Ishikawa (cell line): ENCODE measurements around the gene CNN2.

Source experiments
- CEBPB ChIP-seq: IDR thresholded peaks from 2 replicates; pipeline ENCODE4 v1.6.1; 2012
- CREB1 ChIP-seq: IDR thresholded peaks from 2 replicates; pipeline ENCODE4 v1.6.1; 2012; ENCODE audit warnings: low read depth
- EGR1 ChIP-seq: IDR thresholded peaks from 2 replicates; pipeline ENCODE4 v1.6.1; 2012
- EP300 ChIP-seq: IDR thresholded peaks from 2 replicates; pipeline ENCODE4 v1.6.1; 2012; ENCODE audit warnings: borderline replicate concordance
- FOXM1 ChIP-seq: IDR thresholded peaks from 2 replicates; pipeline ENCODE4 v1.6.1; 2012; ENCODE audit warnings: low read depth, borderline replicate concordance
- MAX ChIP-seq: IDR thresholded peaks from 2 replicates; pipeline ENCODE4 v1.6.1; 2012
- NFIC ChIP-seq: IDR thresholded peaks from 2 replicates; pipeline ENCODE4 v1.6.1; 2012
- RAD21 ChIP-seq: IDR thresholded peaks from 2 replicates; pipeline ENCODE4 v1.6.1; 2012; ENCODE audit warnings: low read depth
- REST ChIP-seq: IDR thresholded peaks from 2 replicates; pipeline ENCODE4 v1.6.1; 2012; ENCODE audit warnings: low read depth, mild to moderate bottlenecking
- TAF1 ChIP-seq: IDR thresholded peaks from 2 replicates; pipeline ENCODE4 v1.6.1; 2012; ENCODE audit warnings: low read depth, mild to moderate bottlenecking
- TCF12 ChIP-seq: IDR thresholded peaks from 2 replicates; pipeline ENCODE4 v1.6.1; 2012; ENCODE audit warnings: low read depth
- TEAD4 ChIP-seq: IDR thresholded peaks from 2 replicates; pipeline ENCODE4 v1.6.1; 2012
- YY1 ChIP-seq: IDR thresholded peaks from 2 replicates; pipeline ENCODE4 v1.6.1; 2012; ENCODE audit warnings: low read depth
- ZBTB7A ChIP-seq: IDR thresholded peaks from 2 replicates; pipeline ENCODE4 v1.6.1; 2012; ENCODE audit warnings: low read depth
- TF ChIP-seq, protein P1 (sequence below): IDR thresholded peaks from 2 replicates; pipeline ENCODE4 v1.6.1; 2012

CNN2 gene

DNA sequence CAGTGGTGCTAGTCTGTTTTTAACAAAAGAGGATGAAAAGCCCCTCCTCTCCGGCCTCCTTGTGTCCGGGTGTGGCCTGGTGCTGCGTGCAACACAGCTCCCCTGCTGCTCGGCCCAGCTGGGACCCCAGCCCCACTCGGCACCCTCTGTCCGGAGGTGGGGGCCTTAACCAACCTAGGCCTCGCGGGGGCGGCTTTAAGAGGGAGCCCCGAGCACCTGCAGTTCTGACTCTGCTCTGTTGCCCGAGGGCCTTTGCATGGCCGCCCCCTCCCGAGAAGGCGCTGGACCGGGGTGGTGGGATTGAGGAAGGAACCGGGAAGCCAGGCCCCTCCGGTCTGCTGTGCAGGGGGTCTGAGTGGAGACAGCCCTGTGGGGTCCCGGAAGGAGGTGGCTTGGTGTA, 31.9 kb upstream of the CNN2 start:
- TF ChIP-seq CEBPB (no peak), CREB1 (no peak), NFIC (no peak), FOXM1 (no peak), YY1 (no peak), EGR1 (no peak), RAD21 (no peak), EP300 (no peak), ZBTB7A (no peak), TAF1 (no peak), TCF12 (no peak), TEAD4 (no peak), REST (no peak), MAX (no peak)
- TF ChIP-seq, protein P1, sequence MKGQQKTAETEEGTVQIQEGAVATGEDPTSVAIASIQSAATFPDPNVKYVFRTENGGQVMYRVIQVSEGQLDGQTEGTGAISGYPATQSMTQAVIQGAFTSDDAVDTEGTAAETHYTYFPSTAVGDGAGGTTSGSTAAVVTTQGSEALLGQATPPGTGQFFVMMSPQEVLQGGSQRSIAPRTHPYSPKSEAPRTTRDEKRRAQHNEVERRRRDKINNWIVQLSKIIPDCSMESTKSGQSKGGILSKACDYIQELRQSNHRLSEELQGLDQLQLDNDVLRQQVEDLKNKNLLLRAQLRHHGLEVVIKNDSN: no peak

DNA sequence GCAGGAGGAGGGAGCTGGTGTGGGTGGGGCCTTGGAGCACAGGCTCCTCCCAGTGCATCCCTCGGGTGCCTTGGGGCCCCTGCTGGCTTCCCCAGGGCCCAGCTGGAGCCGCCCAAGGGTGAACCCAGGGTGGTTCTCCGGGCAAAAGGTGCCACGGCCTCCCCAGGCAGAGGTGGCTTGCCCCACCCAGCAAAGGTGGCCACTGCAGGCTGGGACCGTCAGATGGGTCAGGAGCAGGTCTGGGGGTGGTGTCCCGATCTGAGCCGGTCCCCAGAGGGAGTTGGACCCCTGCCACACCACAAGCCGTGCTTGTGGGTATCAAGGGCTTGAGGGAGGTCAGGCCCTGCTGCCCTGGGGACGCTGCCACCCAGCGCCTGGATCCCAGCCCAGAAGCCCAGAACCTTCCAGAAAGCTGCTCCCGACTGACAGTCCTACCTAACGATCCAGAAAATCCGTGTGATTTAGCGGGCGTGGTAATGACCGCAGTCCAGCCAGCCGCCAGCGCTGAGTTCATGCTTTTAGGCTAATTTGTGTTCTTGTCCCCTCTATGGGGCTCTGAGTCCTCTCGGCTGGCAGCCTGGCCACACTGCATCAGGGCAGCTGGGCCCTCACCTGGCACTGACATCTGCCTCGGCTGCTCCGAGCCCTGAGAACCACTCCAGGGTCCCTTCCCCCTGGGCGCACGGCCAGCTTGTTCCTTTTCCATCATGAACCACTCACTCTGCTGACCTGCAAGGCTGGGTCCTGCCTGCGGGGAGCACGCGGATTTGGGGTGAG, 31.2 kb upstream of the CNN2 start:
- TF ChIP-seq MAX (peak; percentile 42; the same call in 1 of the 2 replicates), CREB1 (no peak), EGR1 (no peak), TCF12 (peak; percentile 47; the same call in 1 of the 2 replicates), ZBTB7A (0 out of 2 replicates have a peak, but pooled peaks have one; percentile 32), REST (no peak), RAD21 (no peak), NFIC (peak; percentile 87), EP300 (peak; percentile 25; the same call in 1 of the 2 replicates)

DNA sequence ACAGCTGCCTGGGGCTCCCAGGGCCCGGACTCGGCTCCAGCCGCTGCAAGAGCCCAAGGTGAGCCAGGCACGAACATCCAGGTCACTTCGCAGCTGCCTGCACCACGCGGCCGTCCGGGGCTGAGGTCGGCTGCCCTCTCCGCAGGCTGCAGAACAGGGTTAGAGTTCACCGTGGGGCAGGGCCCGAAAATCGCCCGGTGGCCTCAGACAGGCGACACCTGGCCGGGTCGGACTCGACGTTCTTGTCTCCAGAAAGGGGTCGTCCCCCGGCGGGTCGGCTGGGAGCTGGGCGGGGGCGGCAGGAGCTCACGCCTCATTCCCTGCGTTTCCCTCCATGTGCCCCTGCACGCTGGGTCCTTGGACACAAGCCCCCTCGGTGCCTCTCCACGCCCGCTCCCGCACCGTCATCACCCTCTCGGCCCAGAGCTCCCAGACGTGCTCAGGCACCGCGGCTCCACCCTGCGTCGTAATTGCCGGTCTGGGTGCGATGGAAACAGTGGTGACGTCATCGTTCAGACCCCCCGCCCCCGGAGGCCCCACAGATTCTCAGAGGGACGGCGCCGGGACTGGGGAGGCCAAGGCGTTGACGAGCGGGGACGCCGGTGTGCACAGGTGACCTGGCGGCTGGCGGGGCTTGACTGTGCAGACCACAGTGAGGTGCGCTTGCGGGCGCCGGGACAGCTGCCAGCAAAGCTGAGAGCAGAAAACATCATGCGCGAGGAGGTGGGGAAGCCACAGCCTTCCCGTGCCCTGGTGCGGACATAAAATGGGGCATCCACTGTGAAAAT, 30.2 kb upstream of the CNN2 start:
- no peak for TF ChIP-seq TAF1
- TF ChIP-seq REST: no peak
- TF ChIP-seq ZBTB7A: no peak
- no peak for TF ChIP-seq YY1
- TF ChIP-seq CREB1: no peak
- no peak for TF ChIP-seq EP300
- no peak for TF ChIP-seq MAX
- TF ChIP-seq TCF12: no peak
- TF ChIP-seq EGR1: no peak
- no peak for TF ChIP-seq TEAD4
- TF ChIP-seq RAD21: no peak
- TF ChIP-seq CEBPB: no peak
- TF ChIP-seq, protein P1: no peak
- no peak for TF ChIP-seq FOXM1
- TF ChIP-seq NFIC: no peak; the same call in 1 of the 2 replicates
